ENCODE data around the gene TRIM38. TPM values are rescaled to one million over a fixed set of nuclear protein-coding genes. Genes with fewer than 3 reads are reported as not detected.

Gene TRIM38
- total and polyA plus RNA-seq, 2 of the 13 experiments (the other 11 are each of a cell fraction or from before 2014, with no cell fraction given): 2.5 to 3.1 TPM

DNA sequence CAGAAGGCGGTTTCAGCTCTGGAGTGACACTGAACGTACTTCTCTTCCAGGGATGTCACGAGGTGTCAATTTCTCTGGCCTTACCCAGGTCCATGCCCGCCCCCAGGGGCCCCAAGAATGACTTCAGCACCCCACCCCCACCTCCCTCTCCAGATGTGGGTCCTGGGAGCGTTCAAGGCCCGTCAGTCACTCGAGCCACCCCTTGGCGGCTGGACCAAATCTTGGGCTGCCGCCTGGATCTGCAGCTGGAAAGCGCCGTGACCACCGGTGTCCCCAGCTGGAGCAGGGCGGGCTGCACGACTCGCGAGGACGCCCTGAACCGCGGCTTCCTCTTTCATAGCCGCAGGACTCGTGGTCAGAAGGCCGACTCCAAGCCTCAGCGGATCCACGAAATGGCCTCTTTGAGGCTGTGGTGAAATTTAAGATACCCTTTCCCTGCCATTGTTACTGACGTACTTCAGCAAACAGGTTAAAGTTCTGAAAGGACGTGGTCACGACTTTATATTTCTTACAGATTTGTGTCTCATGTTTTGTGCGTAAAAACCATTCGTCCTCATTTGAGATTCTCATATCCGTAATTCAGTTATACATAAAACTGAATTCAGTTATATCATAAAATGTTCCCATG lies 29.3 kb downstream of the TRIM38 start (continued):
- TF ChIP-seq DPF2 (CRISPR knock-in tag; IDR thresholded peaks at IDR 0.05; ENCODE audit: borderline replicate concordance, low read depth): no peak
- TF ChIP-seq, protein P1, sequence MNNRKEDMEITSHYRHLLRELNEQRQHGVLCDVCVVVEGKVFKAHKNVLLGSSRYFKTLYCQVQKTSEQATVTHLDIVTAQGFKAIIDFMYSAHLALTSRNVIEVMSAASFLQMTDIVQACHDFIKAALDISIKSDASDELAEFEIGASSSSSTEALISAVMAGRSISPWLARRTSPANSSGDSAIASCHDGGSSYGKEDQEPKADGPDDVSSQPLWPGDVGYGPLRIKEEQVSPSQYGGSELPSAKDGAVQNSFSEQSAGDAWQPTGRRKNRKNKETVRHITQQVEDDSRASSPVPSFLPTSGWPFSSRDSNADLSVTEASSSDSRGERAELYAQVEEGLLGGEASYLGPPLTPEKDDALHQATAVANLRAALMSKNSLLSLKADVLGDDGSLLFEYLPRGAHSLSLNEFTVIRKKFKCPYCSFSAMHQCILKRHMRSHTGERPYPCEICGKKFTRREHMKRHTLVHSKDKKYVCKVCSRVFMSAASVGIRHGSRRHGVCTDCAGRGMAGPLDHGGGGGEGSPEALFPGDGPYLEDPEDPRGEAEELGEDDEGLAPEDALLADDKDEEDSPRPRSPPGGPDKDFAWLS (CRISPR knock-in tag; IDR thresholded peaks at IDR 0.05; ENCODE audit: borderline replicate concordance): no peak
- no peak; the same call in 1 of the 2 replicates for TF ChIP-seq ZNF788 (CRISPR knock-in tag; IDR thresholded peaks at IDR 0.05; ENCODE audit: borderline replicate concordance)
- TF ChIP-seq ZSCAN12 (CRISPR knock-in tag; IDR thresholded peaks at IDR 0.05): no peak; the same call in 1 of the 2 replicates
- TF ChIP-seq MATR3 (CRISPR knock-in tag; IDR thresholded peaks at IDR 0.05): no peak
- no peak for TF ChIP-seq KAT2B (IDR thresholded peaks at IDR 0.05; ENCODE audit: borderline replicate concordance, low read depth, low read length)
- peak; percentile 90; the same call in 1 of the 2 replicates for TF ChIP-seq ELF4 (CRISPR knock-in tag; IDR thresholded peaks at IDR 0.05; ENCODE audit: borderline replicate concordance)
- TF ChIP-seq ZNF572 (CRISPR knock-in tag; IDR thresholded peaks at IDR 0.05): 0 out of 2 replicates have a peak, but pooled peaks have one; percentile 55
- 0 out of 2 replicates have a peak, but pooled peaks have one; percentile 30 for TF ChIP-seq NFYB (CRISPR knock-in tag; IDR thresholded peaks at IDR 0.05)
- TF ChIP-seq ZNF503 (CRISPR knock-in tag; IDR thresholded peaks at IDR 0.05): no peak
- no peak for TF ChIP-seq NPAS2 (CRISPR knock-in tag; IDR thresholded peaks at IDR 0.05; ENCODE audit: borderline replicate concordance)
- TF ChIP-seq ATF4 (CRISPR knock-in tag; IDR thresholded peaks at IDR 0.05): no peak
- no peak for TF ChIP-seq ETS1 (CRISPR knock-in tag; IDR thresholded peaks at IDR 0.05)
- TF ChIP-seq NRL (CRISPR knock-in tag; IDR thresholded peaks at IDR 0.05; ENCODE audit: borderline replicate concordance): peak; percentile 65; the same call in 1 of the 2 replicates
- no peak for TF ChIP-seq ZNF530 (CRISPR knock-in tag; IDR thresholded peaks at IDR 0.05; ENCODE audit: low read depth)
- no peak; the same call in 1 of the 2 replicates for TF ChIP-seq ZNF619 (CRISPR knock-in tag; IDR thresholded peaks at IDR 0.05)
- TF ChIP-seq, protein P2, sequence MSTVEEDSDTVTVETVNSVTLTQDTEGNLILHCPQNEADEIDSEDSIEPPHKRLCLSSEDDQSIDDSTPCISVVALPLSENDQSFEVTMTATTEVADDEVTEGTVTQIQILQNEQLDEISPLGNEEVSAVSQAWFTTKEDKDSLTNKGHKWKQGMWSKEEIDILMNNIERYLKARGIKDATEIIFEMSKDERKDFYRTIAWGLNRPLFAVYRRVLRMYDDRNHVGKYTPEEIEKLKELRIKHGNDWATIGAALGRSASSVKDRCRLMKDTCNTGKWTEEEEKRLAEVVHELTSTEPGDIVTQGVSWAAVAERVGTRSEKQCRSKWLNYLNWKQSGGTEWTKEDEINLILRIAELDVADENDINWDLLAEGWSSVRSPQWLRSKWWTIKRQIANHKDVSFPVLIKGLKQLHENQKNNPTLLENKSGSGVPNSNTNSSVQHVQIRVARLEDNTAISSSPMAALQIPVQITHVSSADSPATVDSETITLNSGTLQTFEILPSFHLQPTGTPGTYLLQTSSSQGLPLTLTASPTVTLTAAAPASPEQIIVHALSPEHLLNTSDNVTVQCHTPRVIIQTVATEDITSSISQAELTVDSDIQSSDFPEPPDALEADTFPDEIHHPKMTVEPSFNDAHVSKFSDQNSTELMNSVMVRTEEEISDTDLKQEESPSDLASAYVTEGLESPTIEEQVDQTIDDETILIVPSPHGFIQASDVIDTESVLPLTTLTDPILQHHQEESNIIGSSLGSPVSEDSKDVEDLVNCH (CRISPR knock-in tag; IDR thresholded peaks at IDR 0.05): no peak
